ENCODE results near the gene DCBLD1. TPM values are rescaled to one million over a fixed set of nuclear protein-coding genes. Genes with fewer than 3 reads are reported as not detected.

The DCBLD1 gene
- total and polyA plus RNA-seq, 2 of the 13 experiments (the other 11 are each of a cell fraction or from before 2014, with no cell fraction given) = 23.2 to 41.5 TPM

DNA sequence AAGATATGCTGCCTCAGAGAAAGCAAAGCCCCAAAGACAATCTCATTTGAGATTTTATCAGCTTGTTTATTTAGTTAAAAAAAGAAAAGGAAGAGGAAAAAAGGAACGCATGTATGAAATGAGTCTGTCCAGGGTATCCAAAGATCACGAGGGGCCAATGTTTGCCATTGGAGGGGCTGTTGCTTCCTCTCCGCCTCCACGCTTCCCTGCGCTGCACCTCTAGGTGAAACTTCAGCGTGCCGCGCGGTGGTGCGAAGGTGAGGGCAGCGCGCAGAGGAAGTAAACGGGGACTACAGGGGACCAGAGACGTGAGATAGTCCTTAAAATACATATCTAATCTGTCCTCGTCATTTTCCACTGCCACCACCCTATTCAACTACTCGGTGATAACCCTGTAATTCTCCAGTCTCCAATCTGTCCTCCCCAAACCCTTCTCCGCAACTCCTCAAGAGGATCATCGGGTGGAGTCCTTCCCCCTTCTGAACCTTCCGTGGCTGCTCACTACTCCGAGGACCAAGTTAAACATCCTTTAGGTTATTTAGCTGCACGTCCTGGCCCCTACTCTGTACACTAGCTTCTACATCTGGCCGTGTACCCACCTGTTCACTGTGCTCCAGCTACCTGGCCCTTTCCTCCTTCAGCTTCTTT, 1.1 kb upstream of the DCBLD1 start (continued):
- TF ChIP-seq SIX1 (CRISPR knock-in tag; IDR thresholded peaks at IDR 0.05; ENCODE audit: borderline replicate concordance) (peak; percentile 73; the same call in 1 of the 2 replicates), IRF1 (CRISPR knock-in tag; IDR thresholded peaks at IDR 0.05; ENCODE audit: low read depth) (no peak), TBP (CRISPR knock-in tag; IDR thresholded peaks at IDR 0.05) (no peak), ZNF124 (CRISPR knock-in tag; IDR thresholded peaks at IDR 0.05) (no peak), GATAD2A (CRISPR knock-in tag; IDR thresholded peaks at IDR 0.05) (peak; percentile 92), MED13 (CRISPR knock-in tag; IDR thresholded peaks at IDR 0.05) (peak; percentile 87; the same call in 1 of the 2 replicates), ZNF263 (CRISPR knock-in tag; IDR thresholded peaks at IDR 0.05) (peak; percentile 66; the same call in 1 of the 2 replicates), ZC3H13 (CRISPR knock-in tag; IDR thresholded peaks at IDR 0.05) (no peak), RBM22 (optimal IDR thresholded peaks at IDR 0.05; ENCODE audit: low read length) (no peak), ZNF253 (CRISPR knock-in tag; IDR thresholded peaks at IDR 0.05; ENCODE audit: borderline replicate concordance) (peak; percentile 59; the same call in 1 of the 2 replicates), ATF7 (IDR thresholded peaks at IDR 0.05) (no peak), ATF7 (CRISPR knock-in tag; IDR thresholded peaks at IDR 0.05) (no peak), CCAR2 (optimal IDR thresholded peaks at IDR 0.05; ENCODE audit: low read depth, low read length) (no peak), ZNF674 (CRISPR knock-in tag; IDR thresholded peaks at IDR 0.05; ENCODE audit: low read depth) (no peak), POLR2G (IDR thresholded peaks at IDR 0.05; ENCODE audit: low read depth, low read length) (peak; percentile 68), FIP1L1 (IDR thresholded peaks at IDR 0.05; ENCODE audit: borderline replicate concordance, insufficient read depth, low read depth, low read length) (no peak), MTA1 (CRISPR knock-in tag; IDR thresholded peaks at IDR 0.05; ENCODE audit: borderline replicate concordance) (peak; percentile 91; the same call in 1 of the 2 replicates)
- TF ChIP-seq, protein P1, sequence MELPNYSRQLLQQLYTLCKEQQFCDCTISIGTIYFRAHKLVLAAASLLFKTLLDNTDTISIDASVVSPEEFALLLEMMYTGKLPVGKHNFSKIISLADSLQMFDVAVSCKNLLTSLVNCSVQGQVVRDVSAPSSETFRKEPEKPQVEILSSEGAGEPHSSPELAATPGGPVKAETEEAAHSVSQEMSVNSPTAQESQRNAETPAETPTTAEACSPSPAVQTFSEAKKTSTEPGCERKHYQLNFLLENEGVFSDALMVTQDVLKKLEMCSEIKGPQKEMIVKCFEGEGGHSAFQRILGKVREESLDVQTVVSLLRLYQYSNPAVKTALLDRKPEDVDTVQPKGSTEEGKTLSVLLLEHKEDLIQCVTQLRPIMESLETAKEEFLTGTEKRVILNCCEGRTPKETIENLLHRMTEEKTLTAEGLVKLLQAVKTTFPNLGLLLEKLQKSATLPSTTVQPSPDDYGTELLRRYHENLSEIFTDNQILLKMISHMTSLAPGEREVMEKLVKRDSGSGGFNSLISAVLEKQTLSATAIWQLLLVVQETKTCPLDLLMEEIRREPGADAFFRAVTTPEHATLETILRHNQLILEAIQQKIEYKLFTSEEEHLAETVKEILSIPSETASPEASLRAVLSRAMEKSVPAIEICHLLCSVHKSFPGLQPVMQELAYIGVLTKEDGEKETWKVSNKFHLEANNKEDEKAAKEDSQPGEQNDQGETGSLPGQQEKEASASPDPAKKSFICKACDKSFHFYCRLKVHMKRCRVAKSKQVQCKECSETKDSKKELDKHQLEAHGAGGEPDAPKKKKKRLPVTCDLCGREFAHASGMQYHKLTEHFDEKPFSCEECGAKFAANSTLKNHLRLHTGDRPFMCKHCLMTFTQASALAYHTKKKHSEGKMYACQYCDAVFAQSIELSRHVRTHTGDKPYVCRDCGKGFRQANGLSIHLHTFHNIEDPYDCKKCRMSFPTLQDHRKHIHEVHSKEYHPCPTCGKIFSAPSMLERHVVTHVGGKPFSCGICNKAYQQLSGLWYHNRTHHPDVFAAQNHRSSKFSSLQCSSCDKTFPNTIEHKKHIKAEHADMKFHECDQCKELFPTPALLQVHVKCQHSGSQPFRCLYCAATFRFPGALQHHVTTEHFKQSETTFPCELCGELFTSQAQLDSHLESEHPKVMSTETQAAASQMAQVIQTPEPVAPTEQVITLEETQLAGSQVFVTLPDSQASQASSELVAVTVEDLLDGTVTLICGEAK (IDR thresholded peaks at IDR 0.05) = no peak
- TF ChIP-seq, protein P1 (CRISPR knock-in tag; IDR thresholded peaks at IDR 0.05) = peak; percentile 77; the same call in 1 of the 2 replicates
- TF ChIP-seq, protein P2, sequence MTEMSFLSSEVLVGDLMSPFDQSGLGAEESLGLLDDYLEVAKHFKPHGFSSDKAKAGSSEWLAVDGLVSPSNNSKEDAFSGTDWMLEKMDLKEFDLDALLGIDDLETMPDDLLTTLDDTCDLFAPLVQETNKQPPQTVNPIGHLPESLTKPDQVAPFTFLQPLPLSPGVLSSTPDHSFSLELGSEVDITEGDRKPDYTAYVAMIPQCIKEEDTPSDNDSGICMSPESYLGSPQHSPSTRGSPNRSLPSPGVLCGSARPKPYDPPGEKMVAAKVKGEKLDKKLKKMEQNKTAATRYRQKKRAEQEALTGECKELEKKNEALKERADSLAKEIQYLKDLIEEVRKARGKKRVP (CRISPR knock-in tag; IDR thresholded peaks at IDR 0.05) = 0 out of 4 replicates have a peak, but pooled peaks of 1 of the 2 experiments have one; percentile 39
